ENCODE results near the gene FXYD1.
"Not testable (repeated sequence)": the region's sequence is repeated elsewhere in the genome, so short reads cannot be mapped to it uniquely, and the experiment has no call there.

Gene FXYD1

DNA sequence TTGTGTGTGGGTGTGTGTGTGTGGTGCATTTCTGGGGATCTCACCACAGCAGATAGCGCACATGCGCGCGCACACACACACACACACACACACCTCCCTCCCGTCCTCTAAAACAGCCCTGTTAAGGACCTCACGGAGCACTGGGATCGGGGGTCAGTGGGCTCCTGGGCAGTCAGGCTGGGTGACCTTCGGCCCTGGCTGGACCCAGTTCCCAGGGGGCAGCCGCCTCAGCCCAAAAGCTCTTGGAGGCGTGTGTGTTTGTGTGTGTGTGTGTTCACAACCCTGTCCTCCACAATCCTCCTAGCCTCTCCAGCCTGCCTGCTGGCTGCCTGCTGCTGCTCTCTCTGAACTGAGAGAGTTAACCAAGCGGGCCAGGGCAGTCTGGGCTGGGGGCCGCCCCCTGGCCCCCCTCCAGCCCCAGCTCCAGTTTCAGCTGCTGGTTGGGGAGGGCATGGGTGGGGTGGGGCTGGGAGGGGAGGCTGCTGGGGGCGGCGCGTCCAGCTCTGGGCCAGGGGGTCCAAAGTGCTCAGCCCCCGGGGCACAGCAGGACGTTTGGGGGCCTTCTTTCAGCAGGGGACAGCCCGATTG lies at the start of gene FXYD1:
TSS of gene FXYD1 (plus strand) at position 520 of the 588 bp plus-strand sequence. CDS start 1,256 bp downstream, outside the sequence.
- DNase-seq = no peak

DNA sequence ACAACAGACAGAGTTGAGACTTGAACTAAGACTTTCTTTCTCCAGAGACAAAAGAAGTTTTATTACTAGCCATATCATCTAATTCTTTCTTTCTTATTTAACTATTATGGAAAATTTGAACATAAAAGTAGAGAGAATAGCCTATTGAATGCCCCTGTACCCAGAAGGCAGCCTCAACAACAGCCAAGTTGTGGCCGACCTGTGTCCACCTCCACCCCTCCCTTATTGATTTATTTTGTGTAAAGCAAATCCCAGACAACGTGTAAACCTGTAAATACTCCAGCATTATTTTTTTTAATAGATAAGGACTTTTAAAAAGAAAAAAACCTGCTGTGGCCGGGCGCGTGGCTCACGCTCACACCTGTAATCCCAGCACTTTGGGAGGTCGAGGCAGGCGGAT lies 49.1 kb upstream of the FXYD1 start:
- no peak for DNase-seq

DNA sequence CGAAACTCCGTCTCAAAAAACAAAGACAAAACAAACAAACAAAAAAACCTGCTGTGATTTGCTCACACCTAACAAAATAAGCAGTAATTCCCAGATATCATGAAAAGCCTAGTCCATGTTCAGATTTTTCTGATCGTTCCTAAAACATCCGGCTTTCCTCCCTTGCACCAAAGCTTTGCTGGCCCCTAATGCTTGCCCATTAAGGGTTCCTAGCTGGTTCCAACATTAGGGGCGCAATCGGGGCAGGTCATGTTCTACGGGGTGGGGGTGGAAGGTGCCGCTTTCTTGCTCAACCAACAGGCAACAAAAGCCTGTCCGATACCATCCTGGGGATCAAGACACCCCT lies 48.5 kb upstream of the FXYD1 start:
- no peak for DNase-seq

DNA sequence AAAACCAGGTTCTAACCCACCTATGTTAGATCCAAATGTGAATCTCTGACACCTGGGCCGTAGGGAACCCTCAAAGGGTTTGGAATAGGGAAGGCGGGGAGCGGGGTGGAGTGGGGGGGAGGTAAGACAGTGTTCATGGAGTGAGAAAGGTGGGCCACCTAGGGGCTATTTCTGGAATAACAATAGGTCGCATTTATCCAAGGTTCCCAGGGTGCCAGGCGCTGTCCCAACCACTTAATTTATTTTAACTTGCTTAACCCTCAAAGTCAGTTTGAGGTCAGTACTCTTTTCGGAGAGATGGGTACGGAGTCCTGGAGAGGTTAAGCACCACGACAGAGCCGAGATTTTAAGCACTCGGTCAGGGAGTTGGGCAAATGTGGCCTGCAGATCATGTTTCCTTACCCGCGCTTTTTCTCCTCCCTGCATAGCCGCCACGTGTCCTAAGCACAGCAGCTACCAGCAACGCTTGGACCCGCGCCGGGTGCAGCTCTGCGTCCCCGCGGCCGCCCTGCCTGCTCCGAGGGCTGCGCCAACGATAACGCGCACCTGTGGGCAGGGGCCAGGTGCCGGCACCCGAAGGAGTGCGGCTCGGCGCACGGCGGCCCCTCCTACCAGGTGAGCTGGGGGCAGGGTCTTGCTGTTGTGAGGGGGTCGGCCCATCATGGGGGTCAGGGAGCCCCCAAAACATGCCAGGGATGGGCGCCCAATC lies 48.0 kb upstream of the FXYD1 start:
- DNase-seq = no peak

DNA sequence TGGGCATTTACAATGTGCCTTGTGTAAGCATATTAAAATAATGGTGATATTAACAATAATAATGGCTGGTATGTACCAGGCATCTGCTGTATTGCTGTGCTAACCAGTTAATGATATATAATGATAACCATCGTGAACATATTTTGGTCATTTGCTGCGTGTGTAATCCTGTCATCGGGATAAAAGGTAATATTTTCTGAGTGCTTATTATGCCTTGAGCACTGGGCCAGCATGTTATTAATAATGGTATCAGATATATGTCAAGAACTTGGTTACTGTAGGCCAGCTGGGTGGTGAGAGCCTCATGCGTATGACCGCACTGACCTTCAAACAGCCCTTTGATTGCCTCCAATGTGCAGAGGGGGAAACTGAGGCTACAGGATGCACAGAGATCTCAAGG lies 45.2 kb upstream of the FXYD1 start:
- DNase-seq = no peak

DNA sequence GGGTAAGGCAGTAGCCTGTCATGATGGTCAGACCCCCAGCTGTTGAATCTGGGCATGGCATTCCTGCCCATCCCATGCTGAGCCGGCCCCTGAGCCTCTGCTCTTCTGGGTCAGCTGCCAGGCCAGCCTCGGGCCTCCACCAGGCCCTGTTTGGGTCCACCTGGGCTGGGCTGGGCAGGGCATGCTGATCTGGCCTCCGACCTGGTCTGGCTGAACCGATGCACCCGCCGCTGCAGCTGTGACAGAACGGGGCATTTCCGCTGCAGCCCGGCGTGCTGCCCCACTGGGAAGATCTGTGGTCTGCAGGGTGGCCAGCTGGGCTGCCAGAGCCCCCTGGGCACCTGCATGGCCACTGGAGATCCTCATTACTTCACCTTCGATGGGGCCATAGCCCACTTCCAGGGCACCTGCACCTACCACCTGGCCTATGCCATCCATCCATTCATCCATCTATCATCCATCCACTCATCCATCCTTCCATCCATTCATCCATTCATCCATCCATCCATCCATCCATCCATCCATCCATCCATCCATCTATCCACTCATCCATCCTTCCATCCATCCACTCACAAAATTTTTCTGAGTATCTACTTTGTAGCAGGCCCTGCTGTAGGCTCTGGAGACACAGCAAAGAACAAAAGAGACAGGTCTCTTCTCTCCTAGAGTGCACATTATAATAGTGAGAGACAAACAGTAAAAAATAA lies 44.5 kb upstream of the FXYD1 start:
- no peak for DNase-seq

DNA sequence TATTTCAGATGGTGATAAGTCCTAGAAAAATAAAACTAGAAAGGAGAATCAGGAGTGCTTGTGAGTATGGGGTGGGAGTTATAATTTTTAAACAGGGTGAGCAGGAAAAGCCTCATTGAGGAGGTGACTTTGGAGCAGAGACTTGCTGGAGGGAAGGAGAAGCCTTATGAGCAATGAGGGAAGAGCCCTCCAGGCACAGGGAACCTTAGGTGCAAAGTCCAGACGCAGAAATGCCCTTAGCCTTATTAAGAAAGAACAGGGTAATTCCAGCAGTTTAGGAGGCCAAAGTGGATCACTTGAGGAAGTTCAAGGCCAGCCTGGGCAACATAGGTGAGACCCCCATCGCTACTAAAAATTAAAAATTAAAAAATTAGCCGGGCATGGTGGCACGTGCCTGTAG lies 44.0 kb upstream of the FXYD1 start:
- no peak for DNase-seq

DNA sequence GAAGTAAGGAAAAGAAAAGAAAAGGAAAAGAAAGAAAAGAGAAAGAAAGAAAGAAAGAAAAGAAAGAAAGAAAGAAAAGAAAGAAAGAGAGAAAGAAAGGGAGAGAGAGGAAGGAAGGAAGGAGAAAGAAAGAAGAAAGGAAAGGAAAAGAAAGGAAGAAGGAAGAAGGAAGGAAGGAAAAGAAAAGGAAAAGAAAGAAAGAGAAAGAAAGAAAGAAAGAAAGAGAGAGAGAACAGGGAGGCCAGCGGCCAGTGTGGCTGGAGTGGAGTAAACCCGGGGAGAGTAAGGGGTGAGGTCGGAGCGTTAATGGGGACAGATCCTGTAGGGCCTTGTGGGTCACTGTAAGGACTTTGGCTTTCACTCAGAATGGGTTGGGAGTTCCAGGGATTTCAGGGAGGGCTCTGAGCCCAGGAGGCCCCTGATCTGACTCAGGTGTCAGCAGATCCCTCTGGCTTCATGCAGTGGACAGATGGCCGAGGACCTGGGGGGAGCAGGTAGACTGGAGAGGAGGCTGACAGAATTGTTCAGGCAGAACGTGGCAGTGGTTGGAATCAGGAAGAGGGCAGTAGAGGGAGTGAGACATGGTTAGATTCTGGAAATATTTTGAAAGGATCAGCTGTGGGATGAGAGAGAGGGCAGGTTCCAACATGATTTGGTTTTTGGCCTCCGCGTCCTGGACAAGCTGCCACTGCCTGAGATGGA lies 42.8 kb upstream of the FXYD1 start:
- DNase-seq = no peak

DNA sequence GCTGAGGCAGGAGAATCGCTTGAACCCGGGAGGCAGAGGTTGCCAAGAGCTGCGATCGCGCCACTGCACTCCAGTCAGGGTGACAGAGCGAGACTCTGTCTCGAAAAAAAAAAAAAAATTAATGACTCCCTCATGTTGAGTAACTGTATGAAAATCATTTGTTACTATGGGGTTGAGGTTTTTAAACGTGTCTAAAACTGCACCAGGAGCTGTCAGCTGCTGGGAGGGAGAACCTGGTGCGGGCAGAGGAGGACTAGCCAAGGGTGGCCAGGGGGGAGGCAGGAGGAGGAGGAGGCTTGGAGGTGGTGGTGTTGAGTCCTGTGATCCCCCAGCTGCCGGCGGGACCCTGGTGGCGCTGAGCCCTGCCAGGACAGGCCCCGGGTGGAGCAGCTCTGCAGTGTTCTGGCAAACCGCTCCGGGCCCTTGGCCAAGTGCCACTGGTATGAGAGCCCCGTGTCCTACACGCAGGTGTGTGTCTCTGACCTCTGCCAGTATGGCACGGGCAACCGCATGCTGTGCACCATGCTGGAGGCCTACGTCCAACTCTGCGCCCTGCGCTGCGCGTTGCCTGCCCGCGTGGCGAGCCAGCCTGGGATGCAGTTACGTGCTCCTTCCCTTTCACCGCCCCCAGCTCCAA lies 40.1 kb upstream of the FXYD1 start:
- no peak for DNase-seq

DNA sequence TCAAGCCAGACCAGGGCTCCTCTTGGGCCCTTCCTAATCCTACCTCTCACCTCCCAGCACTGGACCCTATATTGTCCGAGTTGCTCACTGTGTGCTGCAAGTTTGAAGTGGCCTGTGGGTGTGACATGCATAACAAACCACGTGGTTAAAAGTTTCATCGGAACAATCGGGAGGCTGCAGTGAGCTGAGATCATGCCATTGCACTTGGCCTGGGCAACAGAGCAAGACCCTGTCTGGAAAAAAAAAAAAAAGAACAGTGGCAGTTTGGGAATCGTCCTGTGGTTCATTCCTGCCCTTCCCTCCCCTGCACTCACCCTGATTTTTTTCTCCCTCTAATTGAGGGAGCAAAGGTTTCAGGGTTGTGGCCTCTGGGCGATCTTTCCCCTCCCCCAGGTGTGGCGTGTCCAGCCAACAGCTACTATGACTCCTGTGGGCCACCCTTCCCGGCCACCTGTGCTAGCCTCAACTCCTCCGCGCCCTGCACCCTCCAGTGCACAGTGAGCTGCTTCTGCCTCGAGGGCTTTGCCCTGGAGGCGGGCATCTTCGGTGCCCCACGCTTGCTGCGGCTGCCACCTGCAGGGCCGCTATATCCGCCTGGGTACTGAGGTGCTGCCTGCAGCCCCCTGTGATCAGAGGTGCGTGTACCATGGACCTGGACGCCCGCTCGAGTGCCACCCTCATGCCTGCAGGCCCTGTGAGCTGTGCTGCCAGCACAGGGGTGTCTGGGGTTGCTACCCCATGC lies 39.3 kb upstream of the FXYD1 start:
- no peak for DNase-seq

DNA sequence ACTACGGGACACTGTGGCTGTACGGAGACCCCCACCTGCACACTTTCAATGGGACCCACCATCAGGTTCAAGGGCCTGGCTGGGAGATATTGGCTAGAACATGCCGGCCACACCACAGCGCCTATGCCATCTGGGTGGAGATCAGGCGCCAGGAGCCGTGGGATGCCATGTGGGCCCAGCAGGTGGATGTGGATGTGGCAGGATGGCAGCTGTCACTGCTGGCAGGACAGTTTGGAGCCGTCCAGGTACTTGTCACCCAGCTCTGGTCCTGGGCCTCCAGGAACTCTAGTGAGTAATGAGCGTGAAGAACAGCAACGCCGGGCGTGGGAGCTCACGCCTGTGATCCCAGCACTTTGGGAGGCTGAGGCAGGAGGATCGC lies 38.7 kb upstream of the FXYD1 start:
- no peak for DNase-seq

DNA sequence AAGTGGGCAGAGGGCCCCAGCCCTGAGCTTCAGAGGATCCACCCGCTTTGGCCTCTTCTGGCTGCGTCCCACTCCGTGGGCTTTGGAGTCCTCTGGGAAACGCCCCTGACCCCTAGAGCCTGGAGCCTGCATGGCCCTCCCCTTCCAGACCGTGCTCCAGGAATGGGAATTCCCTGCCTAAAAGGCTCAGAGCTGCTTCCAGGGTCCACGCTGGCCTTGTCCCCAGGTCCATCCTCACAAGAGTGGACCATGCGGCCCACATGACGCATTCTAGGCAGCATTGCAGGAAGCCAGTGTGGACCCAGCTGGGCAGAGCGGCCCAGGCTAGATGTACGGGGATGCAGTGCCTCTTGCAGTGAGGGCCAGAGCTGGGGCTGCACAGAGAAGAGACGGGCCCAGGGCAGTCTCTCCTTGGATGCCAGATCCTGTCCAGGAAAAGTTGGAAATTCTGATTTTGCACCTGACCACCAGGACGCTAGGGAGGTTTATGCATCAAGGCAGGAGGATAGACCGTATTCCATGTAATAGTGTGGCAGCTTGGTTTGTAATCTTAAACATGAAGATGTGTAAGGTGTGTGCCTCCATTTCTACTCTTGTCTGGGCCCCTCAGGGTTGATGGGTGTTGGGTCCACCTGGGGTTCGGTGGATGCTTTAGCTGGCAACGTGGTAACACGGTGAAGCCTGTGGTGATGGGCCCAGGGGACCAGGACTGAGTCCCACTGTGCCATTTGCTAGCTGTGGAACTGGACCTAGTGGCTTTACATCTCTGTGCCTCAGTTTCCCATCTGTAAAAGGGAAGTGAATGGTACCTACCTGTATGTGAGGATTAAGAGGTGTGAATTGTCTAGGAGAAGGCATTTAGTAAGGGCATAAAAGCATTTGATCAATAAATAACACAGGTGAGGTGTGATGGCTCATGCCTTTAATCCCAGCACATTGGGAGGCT lies 37.8 kb upstream of the FXYD1 start:
- DNase-seq = no peak

DNA sequence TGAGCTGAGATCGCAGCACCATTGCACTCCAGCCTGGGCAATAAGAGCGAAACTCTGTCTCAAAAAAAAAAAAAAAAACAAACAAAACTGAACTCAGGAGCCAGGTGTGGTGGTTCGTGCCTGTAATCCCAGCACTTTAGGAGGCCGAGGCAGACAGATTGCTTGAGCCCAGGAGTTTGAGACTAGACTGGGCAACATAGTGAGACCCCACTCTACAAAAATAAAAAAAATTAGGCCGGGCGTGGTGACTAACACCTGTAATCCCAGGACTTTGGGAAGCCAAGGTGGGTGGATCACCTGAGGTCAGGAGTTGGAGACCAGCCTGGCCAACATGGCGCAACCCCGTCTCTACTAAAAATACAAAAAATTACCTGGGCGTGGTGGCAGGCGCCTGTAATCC lies 36.7 kb upstream of the FXYD1 start:
- not testable (repeated sequence) for DNase-seq

DNA sequence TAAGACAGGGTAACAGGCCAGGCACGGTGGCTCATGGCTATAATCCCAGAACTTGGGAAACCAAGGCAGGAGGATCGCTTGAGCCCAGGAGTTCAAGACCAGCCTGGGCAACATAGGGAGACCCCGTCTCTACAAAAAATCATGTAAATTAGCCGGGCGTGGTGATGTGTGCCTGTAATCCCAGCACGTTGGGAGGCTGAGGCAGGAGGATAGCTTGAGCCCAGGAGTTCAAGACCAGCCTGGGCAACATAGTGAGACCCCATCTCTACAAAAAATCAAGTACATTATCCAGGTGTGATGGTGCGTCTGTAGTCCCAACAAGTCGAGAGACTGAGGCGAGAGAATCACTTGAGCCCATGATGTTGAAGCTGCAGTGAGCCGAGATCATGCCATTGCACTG lies 35.0 kb upstream of the FXYD1 start:
- not testable (repeated sequence) for DNase-seq

DNA sequence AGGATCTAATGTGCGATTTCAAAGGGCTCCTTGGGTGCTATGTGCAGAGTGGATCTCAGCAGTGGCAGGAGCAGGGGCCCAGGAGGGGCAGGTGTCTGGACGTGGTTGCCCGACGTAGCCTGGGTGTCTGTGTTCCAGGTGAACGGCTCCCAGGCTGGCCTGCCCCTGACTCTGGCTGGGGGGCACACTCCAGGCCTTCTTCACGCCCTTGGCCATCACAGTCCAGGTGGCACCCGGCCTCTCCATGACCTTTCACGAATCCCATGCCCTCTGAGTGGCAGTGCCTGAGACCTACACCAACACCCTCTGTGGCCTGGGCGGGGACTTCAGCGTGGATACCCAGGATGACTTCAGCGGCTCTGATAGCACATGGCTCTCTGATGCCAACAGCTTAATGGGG lies 34.3 kb upstream of the FXYD1 start:
- DNase-seq = no peak

DNA sequence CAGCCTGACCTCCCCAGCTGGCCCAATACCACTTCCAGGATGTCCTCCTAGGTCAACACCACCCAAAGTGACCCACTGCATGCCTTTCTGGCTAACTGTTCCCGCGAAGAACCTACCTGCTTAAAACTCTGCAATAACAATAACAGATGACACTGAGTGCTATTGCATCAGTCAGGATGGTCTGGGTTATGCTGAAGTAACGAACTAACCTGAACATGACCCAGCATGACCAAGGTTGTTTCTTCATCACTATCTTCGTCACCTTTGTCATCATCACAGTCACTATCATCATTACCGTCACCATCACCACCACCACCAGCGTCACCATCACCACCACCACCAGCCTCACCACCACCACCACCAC lies 33.6 kb upstream of the FXYD1 start:
- DNase-seq = no peak

DNA sequence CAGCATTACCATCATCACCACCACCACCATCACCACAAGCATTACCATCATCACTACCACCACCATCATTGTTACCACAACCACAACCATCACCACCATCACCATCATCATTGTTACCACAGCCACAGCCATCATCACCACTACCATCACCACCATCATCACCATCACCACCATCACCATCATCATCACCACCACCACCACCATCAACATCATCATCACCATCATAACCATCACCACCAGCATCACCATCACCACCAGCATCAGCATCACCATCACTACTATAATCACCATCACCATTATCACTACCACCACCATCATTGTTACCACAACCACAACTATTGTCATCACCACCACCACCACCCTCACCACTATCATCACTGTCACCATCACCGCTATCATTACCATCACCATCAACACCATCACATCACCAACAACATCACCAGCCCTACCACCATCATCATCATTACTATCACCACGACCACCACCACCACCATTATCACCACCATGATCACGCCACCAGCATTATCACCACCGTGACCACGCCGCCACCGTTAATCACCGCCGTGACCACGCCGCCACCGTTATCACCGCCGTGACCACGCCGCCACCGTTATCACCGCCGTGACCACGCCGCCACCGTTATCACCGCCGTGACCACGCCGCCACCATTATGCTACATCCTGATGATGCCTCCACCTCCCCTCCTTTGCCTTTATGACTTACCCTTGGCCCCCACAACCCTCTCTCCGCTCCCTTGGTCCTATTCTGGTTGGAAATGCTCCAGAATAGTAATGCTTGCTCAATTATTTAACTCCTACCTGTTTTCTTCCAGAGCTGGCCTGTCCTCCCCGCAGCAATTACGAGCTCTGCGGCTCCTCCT lies 33.0 kb upstream of the FXYD1 start:
- no peak for DNase-seq

DNA sequence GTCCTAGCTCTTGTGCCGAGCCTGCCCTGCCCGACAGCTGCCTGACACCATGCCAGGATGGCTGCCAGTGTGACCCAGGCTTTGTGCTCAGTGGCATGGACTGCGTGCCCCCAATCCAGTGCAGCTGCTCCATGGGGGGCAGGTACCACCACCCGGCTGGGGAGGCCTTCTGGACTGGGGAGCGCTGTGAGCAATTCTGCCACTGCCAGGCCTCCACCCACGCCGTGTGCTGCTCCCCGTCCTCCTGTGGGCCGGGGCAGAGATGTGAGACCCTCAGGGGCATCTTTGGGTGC lies 32.4 kb upstream of the FXYD1 start:
- DNase-seq = no peak

DNA sequence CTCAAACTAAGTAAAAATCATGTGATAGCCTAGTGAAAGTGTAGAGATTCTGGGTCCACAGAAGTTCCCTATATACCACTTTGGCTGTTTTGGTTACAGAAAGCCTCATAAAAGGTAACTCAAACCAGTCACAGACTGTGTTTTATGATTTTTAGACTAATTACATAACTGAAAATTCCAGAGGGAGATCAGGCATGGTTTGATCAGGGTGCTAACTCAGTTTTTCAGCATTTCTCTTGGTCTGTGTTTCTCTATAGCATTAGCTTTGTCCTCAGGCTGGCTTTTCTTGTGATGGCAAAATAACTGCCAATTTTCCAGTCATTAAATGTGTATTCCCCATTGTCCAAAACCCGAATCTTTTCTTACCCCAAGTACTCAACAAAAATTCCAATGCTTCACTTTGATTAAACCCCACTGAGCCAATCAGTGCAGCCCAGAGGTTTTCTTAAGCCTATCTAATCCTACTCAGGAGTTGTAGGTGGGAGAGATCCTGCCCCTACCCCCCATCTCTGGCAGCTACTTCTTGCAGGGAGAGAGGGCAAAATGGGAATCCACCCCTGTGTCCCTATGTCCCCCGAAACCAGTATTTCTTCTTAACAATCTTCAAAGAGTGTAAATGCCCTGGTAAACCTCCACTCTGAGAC lies 31.6 kb upstream of the FXYD1 start:
- no peak for DNase-seq

DNA sequence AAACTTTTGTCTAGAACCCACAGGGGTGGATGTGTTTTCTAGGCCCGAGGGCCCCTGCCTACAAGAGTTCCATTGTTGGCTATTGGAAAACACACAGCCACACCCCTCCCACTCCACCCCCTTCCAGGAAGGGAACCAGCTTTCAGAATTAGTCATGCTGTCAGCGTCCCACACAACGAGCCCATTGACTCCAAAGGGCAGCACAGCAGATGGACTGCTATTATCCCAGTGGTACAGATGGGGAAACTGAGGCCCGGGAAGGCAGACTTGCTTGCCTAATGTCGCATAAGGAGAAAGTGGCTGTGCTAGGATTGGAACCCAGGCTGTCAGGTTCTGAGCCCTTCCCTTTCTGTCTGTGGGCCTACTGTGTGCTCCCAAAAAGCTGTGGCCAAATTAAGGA lies 31.1 kb upstream of the FXYD1 start:
- DNase-seq = no peak

Measured in NCI-H187 treated with DMSO at 0.1 percent for 48 hours (cell line).